HepG2 (cell line): ENCODE data around the gene SLC25A47. TPM values are rescaled to one million over a fixed set of nuclear protein-coding genes. Genes with fewer than 3 reads are reported as not detected.

ENCODE experiments used
- CREB1 ChIP-seq, 2 experiments: fragments of 450-650 bp in 1 of 2; IDR thresholded peaks; 2 replicates each; pipeline ENCODE4 v1.6.1; 2016 to 2017; ENCODE audit warnings: control low read depth in 1 of 2, mild to moderate bottlenecking in 1 of 2, missing compliant biosample characterization in 1 of 2, missing genetic modification characterization in 1 of 2
- CTCF ChIP-seq: sonication (generic); formaldehyde crosslinking; IDR thresholded peaks from 2 replicates; pipeline ENCODE4 v1.5.0; 2020; ENCODE audit warnings: mild to moderate bottlenecking, missing genetic modification reagents, moderate library complexity
- FLYWCH1 ChIP-seq: sonication (generic); formaldehyde crosslinking; IDR thresholded peaks from 2 replicates; pipeline ENCODE4 v1.8.1; 2023; ENCODE audit warnings: mild to moderate bottlenecking, missing genetic modification reagents
- GZF1 ChIP-seq: sonication (generic); formaldehyde crosslinking; IDR thresholded peaks from 2 replicates; pipeline ENCODE4 v1.5.1; 2020; ENCODE audit warnings: mild to moderate bottlenecking, missing genetic modification reagents
- HOMEZ ChIP-seq: IDR thresholded peaks from 2 replicates; pipeline ENCODE4 v1.6.1; 2016; ENCODE audit warnings: low read depth
- NR2F1 ChIP-seq, 2 experiments: fragments of 450-650 bp in 1 of 2; formaldehyde crosslinking in 1 of 2; IDR thresholded peaks; 2 replicates each; pipeline versions ENCODE4 v1.5.0 to v1.6.1; 2016 to 2020; ENCODE audit warnings: mild to moderate bottlenecking in 1 of 2, missing compliant biosample characterization in 1 of 2, missing genetic modification reagents in 1 of 2, moderate library complexity in 1 of 2
- PAXIP1 ChIP-seq: sonication (generic); formaldehyde crosslinking; conservative IDR thresholded peaks from 2 replicates; pipeline ENCODE4 v1.4.0; 2020; ENCODE audit warnings: mild to moderate bottlenecking, missing genetic modification reagents, moderate library complexity
- REST ChIP-seq, 2 experiments: IDR thresholded peaks; 2 replicates each; pipeline ENCODE4 v1.6.1; 2011 to 2012; ENCODE audit warnings: low read length in 2 of 2, borderline replicate concordance in 1 of 2, low read depth in 1 of 2, mild to moderate bottlenecking in 1 of 2, moderate library complexity in 1 of 2
- SAP130 ChIP-seq: IDR thresholded peaks from 2 replicates; pipeline ENCODE4 v1.6.1; 2016; ENCODE audit warnings: low read depth
- SMAD9 ChIP-seq: sonication (generic); formaldehyde crosslinking; IDR thresholded peaks from 2 replicates; pipeline ENCODE4 v1.5.1; 2020; ENCODE audit warnings: mild to moderate bottlenecking, missing genetic modification reagents
- TEAD2 ChIP-seq: sonication (generic); formaldehyde crosslinking; IDR thresholded peaks from 2 replicates; pipeline ENCODE4 v1.9.0; 2021; ENCODE audit warnings: missing genetic modification reagents
- TSC22D2 ChIP-seq: sonication (generic); formaldehyde crosslinking; IDR thresholded peaks from 2 replicates; pipeline ENCODE4 v1.5.1; 2020; ENCODE audit warnings: missing genetic modification reagents, mild to moderate bottlenecking, borderline replicate concordance
- ZNF10 ChIP-seq: sonication (generic); formaldehyde crosslinking; IDR thresholded peaks from 2 replicates; pipeline ENCODE4 v1.4.0; 2020; ENCODE audit warnings: mild to moderate bottlenecking, low read depth, missing genetic modification reagents, borderline replicate concordance
- ZNF20 ChIP-seq: sonication (generic); formaldehyde crosslinking; IDR thresholded peaks from 2 replicates; pipeline ENCODE4 v1.4.0; 2020; ENCODE audit warnings: mild to moderate bottlenecking, moderate library complexity, missing genetic modification reagents
- ZNF260 ChIP-seq: sonication (generic); formaldehyde crosslinking; IDR thresholded peaks from 2 replicates; pipeline ENCODE4 v1.4.0; 2020; ENCODE audit warnings: missing genetic modification reagents, low read depth, mild to moderate bottlenecking, borderline replicate concordance
- ZNF468 ChIP-seq: sonication (generic); formaldehyde crosslinking; IDR thresholded peaks from 2 replicates; pipeline ENCODE4 v1.8.0; 2022; ENCODE audit warnings: mild to moderate bottlenecking, moderate library complexity, missing genetic modification reagents
- ZNF530 ChIP-seq: sonication (generic); formaldehyde crosslinking; IDR thresholded peaks from 2 replicates; pipeline ENCODE4 v1.5.0; 2020; ENCODE audit warnings: low read depth, mild to moderate bottlenecking, missing genetic modification reagents
- ZNF777 ChIP-seq: sonication (generic); formaldehyde crosslinking; IDR thresholded peaks from 2 replicates; pipeline ENCODE4 v1.4.0; 2020; ENCODE audit warnings: missing genetic modification reagents
- ZNF792 ChIP-seq: IDR thresholded peaks from 2 replicates; pipeline ENCODE4 v1.6.1; 2016
- ZSCAN25 ChIP-seq: sonication (generic); formaldehyde crosslinking; IDR thresholded peaks from 2 replicates; pipeline ENCODE4 v1.8.0; 2022; ENCODE audit warnings: mild to moderate bottlenecking, missing genetic modification reagents
- polyA plus RNA-seq, 8 experiments: library from polyadenylated mRNA; depleted of rRNA in 3 of 8; stranded (reverse) in 7 of 8; unstranded in 1 of 8; fragments of >200 nt; fragmentation: Illumina TruSeq in 4 of 8; extraction: Trizol in 4 of 8; gene quantifications; 2 replicates each; pipeline versions ENCODE4 v1.2.1 to v1.2.3, GENCODE V29; 2011 to 2016; ENCODE audit warnings: low read depth in 4 of 8, missing spikeins in 1 of 8, mixed read lengths in 1 of 8; ENCODE audit not compliant: insufficient read depth in 1 of 8
- total RNA-seq, 5 experiments: library from RNA; depleted of rRNA; stranded (reverse); fragments of >200 nt; fragmentation: Illumina TruSeq; extraction: Trizol; gene quantifications; 2 replicates each; pipeline ENCODE4 v1.2.3, GENCODE V29; 2016; ENCODE audit warnings: low read depth in 1 of 5

The SLC25A47 gene
- total and polyA plus RNA-seq, 2 of the 13 experiments (the other 11 are each of a cell fraction or from before 2014, with no cell fraction given): 1.0 to 1.7 TPM

- TF ChIP-seq HOMEZ (CRISPR knock-in tag) (no peak), GZF1 (no peak), TEAD2 (no peak), TSC22D2 (no peak), NR2F1 (CRISPR knock-in tag; IDR thresholded peaks at IDR 0.05) (no peak), ZNF468 (CRISPR knock-in tag) (no peak), SMAD9 (CRISPR knock-in tag) (no peak), REST (IDR thresholded peaks at IDR 0.05; ENCODE audit: borderline replicate concordance in 1 of 2, low read depth in 1 of 2, low read length in 2 of 2) (no peak), ZNF20 (CRISPR knock-in tag) (no peak), ZNF530 (no peak), ZNF10 (no peak), ZNF777 (peak; percentile 30; the same call in 1 of the 2 replicates), CTCF (CRISPR knock-in tag) (no peak), SAP130 (CRISPR knock-in tag) (no peak; the same call in none of the 2 replicates), ZNF260 (CRISPR knock-in tag) (no peak), CREB1 (IDR thresholded peaks at IDR 0.05) (no peak), CREB1 (CRISPR knock-in tag; IDR thresholded peaks at IDR 0.05) (no peak), PAXIP1 (CRISPR knock-in tag) (peak; percentile 68), ZNF792 (CRISPR knock-in tag) (no peak), FLYWCH1 (CRISPR knock-in tag) (no peak), ZSCAN25 (CRISPR knock-in tag) (no peak)
These were observed 2.1 kb downstream of the SLC25A47 start (continued) for GRCh38 chr14:100325231-100325632.
